Midbrain (tissue), 1 donor: ENCODE data around the gene TRAF2.
"Not testable (repeated sequence)": the region's sequence is repeated elsewhere in the genome, so short reads cannot be mapped to it uniquely, and the experiment has no call there.

ENCODE experiments used
- DNase-seq: peaks from one replicate; lab custom pipeline; 2025; lab: John Stamatoyannopoulos, UW

Gene TRAF2, protein sequence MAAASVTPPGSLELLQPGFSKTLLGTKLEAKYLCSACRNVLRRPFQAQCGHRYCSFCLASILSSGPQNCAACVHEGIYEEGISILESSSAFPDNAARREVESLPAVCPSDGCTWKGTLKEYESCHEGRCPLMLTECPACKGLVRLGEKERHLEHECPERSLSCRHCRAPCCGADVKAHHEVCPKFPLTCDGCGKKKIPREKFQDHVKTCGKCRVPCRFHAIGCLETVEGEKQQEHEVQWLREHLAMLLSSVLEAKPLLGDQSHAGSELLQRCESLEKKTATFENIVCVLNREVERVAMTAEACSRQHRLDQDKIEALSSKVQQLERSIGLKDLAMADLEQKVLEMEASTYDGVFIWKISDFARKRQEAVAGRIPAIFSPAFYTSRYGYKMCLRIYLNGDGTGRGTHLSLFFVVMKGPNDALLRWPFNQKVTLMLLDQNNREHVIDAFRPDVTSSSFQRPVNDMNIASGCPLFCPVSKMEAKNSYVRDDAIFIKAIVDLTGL

DNA sequence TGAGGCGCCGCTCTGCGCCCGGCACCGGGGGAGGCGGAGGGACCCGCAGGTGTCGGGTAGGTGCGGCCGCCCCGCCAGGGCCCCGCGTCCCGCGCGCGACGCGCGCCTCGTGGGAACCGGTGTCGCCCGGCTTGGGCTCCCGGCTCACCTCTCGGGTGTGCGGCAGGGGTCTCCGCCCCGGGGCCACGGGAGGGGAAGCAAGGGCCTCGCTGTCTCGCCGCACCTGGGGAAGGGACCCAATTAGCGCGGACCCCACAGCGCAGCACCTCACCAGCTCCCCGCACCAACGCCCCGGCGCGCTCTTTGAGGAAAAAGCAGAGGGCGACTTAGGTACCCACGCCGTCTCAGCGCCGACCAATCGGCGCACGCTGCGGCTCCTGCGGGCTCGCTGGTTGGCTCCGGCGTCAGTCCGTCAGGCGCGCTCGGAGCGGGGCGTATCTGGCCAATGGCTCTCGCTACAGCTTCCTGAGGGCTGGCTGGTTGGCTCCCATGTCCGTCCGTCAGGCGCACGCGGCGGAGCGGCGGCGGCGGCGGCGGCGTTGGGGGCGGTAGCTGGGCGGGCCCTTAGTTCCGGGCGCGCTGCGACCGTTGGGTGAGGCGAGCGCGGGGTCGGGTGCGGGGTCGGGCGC is at the start of gene TRAF2:
TSS of gene TRAF2 (plus strand) at position 567 of the 629 bp plus-strand sequence. CDS start 12,225 bp downstream, outside the sequence.
- DNase-seq, result peak; percentile 97

DNA sequence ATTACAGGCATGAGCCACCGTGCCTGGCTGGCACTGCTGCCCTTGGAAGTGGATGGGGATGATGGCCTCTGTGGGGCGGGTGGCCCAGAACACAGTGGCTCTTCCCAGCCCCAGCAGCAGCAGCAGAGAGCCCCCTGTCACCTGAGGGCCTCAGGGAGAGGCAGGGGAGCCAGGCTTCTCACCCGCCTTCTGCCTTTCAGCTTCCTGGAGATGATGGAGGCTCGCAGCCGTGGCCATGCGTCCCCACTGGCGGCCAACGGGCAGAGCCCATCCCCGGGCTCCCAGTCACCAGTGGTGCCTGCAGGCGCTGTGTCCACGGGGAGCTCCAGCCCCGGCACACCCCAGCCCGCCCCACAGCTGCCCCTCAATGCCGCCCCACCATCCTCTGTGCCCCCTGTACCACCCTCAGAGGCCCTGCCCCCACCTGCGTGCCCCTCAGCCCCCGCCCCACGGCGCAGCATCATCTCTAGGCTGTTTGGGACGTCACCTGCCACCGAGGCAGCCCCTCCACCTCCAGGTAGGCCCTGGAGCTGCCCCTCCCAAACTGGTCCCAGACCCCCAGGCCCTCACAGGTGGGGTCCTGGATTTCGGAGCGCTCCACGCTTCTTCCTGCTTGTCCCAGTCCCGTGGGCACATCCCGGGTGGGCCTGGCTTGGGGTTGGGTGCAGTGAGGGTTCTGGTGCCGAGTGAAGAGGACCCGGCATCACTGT is 49.0 kb upstream of the TRAF2 start:
- DNase-seq, result no peak

DNA sequence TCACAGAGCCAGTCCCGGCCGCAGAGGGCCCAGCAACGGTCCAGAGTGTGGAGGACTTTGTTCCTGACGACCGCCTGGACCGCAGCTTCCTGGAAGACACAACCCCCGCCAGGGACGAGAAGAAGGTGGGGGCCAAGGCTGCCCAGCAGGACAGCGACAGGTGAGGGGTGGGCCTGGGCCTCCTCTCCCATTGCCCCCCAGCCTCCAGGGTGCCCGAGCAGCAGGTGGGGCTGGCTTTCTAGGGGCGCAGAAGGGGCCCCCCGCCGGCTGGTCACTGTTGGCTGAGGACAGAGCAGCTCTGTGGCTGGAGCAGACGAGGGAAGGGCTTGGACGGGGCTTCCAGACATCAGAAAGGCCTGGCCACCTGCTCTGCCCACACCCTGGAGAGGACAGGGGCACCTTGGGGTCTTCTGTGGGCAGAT is 48.4 kb upstream of the TRAF2 start:
- DNase-seq, result not testable (repeated sequence)

DNA sequence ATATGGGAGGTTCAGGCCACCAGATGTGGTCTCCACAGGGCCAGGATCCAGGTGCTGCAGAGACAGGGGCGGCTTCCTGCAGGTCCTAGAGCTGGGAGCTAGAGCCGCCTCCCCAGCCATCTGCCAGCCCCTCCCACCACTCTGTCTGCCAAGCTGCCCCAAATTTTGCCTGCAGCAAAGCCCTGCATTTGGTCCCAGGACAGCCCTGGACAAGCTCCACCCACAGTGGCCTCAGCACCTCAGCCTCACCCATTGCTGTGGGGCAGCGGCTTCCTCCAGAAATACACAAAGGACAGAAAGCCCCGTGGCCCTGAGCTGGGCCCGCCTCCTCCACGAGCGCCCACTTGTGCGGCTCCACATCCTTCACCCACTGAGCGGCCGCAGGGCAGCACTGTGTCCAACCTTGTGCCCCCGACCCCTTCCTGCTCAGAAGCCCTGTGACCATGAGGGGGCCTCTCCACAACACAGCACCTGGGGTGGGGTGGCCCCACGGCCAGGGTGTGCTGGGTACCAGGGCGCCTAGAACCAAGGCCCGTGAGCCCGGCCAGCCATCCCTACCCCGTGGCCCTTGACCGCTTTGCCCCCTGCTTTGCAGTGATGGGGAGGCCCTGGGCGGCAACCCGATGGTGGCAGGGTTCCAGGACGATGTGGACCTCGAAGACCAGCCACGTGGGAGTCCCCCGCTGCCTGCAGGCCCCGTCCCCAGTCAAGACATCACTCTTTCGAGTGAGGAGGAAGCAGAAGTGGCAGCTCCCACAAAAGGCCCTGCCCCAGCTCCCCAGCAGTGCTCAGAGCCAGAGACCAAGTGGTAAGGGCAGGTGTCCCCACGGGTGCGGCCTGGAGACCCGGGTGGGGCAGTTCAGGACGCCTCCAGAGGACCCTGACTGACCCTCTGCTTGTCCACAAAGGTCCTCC is 47.7 kb upstream of the TRAF2 start:
- DNase-seq, result no peak

DNA sequence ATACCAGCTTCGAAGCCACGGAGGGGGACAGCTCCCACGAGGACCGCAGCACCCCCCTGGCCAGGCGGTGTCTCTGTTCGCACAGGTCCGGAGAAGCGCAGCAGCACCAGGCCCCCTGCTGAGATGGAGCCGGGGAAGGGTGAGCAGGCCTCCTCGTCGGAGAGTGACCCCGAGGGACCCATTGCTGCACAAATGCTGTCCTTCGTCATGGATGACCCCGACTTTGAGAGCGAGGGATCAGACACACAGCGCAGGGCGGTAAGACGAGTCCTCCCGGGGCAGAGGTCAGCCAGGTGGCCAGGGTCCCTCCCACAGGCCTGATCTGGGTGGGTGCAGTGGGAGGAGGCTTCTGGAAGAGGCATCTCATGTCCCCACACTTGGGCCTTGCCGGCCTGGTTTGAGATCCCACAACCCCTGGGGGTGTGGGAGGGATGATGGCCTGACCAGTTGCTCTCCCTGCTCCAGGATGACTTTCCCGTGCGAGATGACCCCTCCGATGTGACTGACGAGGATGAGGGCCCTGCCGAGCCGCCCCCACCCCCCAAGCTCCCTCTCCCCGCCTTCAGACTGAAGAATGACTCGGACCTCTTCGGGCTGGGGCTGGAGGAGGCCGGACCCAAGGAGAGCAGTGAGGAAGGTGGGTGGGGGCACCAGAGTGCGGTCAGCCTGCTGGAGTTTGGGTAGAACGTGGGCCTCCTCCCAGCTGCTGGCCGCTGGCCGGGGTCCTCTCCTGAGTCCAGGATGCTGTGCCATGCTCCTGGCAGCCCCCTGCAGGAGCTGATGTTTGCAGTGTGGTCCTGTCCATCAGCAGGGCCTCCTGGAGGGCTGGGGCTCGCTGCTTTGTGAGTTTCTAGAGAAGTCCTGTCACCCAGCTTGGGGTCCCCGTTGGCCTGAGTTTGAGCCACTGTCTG is 46.8 kb upstream of the TRAF2 start:
- no peak for DNase-seq

DNA sequence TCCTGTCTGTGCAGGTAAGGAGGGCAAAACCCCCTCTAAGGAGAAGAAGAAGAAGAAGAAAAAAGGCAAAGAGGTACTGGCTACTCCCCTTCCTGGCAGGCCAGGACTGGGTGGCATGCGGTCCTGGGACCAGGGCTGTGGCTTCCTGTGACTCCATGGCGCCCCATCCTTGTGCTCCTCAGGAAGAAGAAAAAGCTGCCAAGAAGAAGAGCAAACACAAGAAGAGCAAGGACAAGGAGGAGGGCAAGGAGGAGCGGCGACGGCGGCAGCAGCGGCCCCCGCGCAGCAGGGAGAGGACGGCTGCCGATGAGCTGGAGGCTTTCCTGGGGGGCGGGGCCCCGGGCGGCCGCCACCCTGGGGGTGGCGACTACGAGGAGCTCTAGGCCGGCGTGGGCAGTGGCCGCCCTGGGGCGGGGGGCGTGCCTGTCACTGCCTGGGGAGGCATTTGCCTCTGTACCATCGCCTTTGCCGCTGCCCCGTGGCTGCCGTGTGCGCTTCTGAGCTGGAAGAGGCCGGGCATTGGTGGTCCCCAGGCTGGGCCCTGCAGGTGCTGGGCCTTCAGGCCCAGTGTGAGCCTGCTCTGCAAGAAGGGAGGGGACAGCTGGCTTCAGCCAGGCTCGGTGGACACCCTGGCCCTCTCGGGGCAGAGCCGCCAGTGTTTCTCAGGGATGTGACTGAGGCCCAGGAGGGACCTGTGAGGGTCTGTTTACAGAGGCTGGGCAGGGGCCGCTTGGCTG is 46.0 kb upstream of the TRAF2 start:
- DNase-seq, result no peak

DNA sequence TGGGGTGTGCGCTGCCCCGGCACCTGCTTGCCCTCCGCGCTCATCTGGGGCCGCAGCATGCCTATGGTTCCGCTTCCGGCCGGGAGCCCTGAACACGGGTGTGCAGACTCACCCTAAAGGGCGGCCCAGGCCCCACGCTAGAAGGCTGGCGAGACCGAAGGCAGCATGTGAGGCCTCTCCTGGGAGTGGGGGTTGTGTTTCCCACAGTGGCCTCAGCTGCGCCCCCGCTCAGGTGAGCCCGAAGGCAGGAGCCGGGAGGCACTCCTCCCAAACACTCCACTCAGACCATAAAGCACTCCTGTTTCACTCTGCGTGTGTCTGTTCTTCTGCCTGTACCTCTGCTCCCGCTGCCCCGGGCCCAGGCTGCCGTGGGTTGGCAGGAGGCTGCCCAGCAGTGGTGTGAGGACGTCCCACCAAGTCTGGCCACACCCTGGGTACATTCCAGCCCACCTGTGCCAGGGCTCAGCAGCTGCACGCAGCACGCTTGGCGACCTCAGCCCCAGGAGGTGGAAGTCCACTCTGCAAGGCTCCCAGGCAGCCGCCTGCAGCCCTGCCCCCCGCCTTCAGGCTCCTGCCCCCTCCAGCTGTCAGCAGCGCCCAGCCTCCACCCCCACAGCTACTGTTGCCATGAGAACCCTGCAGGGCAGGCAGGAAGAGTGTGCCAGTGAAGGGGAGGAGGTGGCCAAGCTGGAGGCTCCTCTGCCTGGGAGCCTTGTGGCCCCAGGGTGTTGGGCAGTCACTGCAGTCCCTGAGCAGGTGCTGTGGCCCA is 45.3 kb upstream of the TRAF2 start:
- peak; percentile 79 for DNase-seq

DNA sequence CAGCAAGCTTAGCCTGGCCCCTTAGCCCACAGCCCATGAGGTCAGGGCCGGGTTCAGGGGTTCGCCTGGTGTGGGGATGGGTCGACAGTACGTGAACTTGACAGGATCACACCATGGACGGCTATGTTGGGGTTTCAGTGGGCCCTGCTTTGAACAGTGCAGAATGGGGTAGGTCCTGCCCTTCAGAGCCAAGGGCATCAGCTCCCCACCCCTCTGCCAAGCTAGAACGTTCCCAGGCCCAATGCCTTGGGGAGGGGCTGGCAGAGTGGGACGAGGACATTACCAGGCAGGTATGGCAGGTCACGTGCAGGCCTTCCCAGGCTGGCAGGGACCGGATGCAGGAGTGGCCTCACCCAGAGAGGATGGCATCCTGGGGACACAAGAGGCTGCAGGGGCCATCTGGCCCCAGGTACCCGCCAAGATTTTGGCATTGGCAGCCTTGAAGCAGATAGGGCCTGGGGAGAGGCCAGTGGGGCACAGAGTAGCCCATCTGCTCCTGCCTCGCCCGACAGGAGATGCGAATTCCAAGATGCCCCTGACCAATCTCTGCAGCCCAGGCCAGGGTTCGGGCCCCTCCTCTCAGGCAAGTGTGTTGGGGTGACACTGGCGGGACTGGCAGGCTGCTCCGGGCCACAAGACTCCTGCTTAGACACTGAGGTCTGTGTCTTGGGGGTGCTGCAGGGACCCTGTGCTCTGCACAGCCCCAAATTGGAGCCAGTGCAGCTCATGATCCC is 44.5 kb upstream of the TRAF2 start:
- DNase-seq, result not testable (repeated sequence)

DNA sequence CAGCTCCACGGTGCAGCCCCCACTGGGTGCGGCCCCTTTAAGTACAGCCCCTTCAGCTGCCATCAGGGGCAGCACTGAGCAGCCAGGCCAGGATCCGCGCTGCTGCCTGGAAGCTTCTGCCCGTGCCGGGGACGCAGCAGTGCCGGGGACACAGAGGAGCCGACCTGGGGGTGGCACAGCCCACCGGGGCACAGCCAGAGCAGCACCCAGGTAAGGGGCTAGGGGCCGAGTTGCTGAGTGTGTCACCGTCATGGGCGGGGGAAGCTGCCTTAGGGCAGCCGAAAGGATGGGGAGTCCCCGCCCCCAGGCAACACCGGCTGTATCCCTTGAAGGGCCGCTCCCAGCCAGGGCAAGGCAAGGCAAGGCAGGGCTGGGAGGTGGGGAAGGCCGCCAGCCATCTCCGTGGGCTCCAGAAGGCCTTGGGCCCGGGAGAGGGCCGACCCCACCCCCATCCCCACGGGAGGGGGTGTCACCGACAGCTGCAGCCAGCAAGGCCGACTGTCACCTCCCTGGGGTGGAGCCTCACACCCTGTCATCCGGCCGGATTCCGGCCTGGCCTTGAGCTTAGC is 43.9 kb upstream of the TRAF2 start, which contains the start of gene AJM1:
TSS of gene AJM1 (plus strand) at position 99 of the 569 bp plus-strand sequence. CDS start 1,937 bp downstream, outside the sequence.
- DNase-seq, result peak; percentile 60

DNA sequence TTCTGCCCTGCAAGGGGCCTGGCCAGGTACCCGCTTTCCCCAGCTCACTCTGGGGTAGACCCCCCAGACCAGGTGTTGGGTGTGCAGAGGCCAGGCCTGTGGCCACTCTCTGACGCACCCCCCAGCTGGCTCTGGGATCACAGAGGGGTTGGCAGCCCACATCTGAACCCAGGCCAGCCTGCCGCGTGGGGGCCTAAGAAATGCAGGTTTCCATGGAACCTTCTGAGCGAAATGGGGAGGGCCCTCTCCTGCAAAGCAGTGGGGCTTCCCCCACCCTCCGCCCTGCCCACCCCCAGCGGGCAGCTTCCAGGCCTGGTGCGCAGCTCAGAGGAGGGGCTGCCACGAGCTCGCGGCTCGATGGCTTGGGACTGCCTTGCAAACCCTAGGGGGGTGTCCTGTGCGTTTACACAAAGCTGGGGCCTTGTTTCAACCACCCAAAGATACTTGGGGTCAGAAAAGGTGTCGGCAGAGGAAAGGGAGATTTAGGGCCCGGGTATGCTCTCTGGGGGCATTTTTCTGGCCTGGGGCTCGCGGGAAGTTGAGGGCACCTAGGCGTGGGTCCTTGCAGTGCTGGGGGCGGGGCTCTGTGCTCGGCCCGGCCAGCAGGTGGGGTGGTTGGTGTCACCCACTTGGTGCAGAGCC is 43.0 kb upstream of the TRAF2 start:
- DNase-seq, result peak; percentile 35

DNA sequence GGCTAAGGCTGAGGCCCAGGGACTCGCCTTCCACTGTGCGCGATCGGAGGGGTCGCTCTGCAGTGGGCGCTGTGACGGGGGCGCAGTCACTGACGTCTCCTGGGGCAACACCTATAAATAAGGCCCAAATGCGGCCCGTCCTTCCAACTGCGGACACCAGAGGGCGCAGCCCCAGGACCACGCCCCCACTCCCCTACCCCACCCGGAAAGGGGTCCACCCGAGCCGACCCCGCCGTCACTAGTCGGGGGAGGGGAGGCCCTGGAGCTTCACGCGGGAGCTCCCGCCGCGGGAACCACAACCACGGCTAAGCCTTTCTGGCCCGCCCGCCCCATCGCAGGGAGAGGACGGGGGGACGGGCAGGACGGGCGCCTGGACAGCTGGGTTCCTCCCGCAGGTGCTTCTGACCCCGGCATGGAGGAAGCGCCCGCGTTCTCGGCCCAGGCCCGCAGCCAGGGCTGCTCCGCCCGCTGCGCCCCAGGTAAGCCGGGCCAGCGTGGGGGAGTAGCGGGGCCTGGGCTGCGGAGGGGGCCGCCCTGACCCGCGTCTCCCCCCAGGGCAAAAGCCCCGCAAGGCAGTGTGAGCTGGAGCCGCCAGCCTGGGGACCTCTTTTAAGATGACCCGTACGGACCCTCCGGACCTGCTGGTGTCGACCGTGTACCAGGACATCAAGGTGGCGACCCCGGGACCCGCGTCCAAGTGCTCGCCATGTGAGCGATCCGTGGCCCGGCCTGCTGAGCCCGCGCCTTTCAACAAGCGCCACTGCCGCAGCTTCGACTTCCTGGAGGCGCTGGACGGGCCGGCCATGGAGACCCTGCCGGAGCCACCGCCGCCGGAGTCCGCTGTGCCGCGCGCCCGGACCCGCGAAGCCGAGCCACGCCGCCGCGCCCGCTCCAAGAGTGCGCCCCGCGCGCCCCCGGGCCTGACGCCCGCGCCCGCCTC is 42.2 kb upstream of the TRAF2 start:
- peak; percentile 22 for DNase-seq

DNA sequence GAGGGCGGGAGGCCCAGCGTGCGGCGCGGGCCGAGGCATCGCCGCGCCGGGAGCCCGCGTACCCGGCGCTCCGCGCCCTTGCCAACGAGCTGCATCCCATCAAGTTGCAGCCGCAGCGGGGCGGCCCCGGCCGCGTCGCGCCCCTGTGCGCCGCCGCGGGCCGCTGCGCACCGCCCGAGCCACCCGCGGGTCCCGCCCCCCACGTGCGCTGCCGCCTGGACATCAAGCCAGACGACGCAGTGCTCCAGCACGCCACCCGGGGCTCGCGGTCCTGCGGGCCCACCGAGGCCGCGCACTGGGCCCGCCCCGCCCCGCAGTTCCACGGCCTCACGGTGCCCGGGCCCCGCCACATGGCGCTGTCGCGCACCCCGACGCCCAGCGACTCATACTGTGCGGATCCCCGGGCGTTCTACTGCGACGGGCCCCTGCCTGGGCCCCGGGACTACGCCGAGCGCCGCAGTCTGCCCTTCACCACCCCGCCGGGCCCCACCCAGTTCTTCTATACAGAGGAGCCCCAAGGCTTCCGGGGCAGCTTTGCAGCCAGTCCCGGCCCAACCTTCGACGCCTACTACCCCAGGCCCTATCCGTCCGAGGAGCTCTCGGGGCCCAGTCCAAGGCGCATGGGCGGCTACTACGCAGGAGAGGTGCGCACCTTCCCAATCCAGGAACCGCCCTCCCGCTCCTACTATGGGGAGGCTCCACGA is 41.4 kb upstream of the TRAF2 start:
- no peak for DNase-seq

DNA sequence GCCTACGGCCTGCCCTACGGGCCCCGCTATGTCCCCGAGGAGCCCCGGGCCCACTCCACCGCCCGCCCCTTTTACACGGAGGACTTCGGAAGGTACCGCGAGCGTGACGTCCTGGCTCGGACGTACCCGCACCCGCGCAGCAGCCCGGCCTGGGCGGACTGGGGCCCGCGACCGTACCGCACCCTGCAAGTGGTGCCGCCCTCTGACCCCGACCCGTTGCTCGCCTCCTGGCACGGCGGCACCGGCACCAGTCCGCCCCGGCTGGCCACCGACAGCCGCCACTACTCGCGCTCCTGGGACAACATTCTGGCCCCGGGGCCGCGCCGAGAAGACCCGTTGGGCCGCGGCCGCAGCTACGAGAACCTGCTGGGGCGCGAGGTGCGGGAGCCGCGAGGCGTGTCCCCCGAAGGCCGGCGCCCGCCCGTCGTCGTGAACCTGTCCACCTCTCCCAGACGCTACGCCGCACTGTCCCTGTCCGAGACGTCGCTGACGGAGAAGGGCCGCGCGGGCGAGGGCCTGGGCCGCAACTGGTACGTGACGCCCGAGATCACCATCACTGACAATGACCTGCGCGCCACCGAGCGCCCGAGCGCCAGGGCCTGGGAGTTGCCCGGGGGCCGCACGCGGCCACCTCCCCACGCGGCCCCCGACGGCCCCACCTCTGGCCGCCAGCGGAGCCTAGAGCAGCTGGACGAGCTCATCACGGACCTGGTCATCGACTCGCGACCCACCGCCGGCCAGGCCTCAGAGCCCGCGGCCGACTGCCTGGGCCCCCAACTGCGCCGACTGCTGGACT is 40.7 kb upstream of the TRAF2 start:
- DNase-seq, result no peak

DNA sequence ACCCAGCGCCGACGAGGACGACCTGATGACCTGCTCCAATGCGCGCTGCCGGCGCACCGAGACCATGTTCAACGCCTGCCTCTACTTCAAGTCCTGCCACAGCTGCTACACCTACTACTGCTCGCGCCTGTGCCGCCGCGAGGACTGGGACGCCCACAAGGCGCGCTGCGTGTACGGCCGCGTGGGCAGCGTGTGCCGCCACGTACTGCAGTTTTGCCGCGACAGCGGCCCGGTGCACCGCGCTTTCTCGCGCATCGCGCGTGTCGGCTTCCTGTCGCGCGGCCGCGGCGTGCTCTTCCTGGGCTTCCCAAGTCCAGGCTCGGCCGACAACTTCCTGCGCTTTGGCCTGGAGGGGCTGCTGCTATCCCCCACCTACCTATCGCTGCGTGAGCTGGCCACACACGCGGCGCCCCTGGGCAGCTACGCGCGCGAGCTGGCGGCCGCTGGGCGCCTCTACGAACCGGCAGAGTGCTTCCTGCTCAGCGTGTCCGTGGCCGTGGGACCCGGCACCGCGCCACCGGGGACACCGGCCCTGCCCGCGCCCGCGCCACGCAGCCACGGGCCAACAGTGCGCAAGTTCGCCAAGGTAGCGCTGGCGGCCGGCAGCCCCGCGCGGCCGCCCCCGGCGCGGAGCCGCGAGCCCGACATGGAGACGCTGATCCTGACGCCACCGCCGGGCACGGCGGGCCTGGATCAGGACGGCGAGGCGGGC is 39.8 kb upstream of the TRAF2 start:
- DNase-seq, result no peak
